Activated gamma-delta T cell treated with Interleukin-2 at 50 U/mL for 16 hours (primary cell): Measurements from ENCODE around the gene ROGDI.
A peak's percentile ranks its signal among the peaks of the same experiment; 100 is the strongest.
"Not testable (repeated sequence)": the region's sequence is repeated elsewhere in the genome, so short reads cannot be mapped to it uniquely, and the experiment has no call there.

Experiments
- DNase-seq: peaks from one replicate; pipeline ENCODE4 v3.0.0-alpha.2; 2020

The ROGDI gene

GRCh38 chr16:4790261-4790660 is 12.2 kb downstream of the ROGDI start:
- DNase-seq = no peak

GRCh38 chr16:4788910-4789309 is 13.5 kb downstream of the ROGDI start:
- no peak for DNase-seq

- DNase-seq = no peak
Observed at GRCh38 chr16:4788489-4788889, 13.9 kb downstream of the ROGDI start.

GRCh38 chr16:4787627-4788482 is 14.6 kb downstream of the ROGDI start, which contains the start of gene SEPTIN12:
SEPTIN12 (minus strand) TSS chr16:4788345; CDS start chr16:4787645, 700 bp downstream.
- DNase-seq = no peak

- DNase-seq = no peak
Observed at GRCh38 chr16:4787068-4787467, 15.4 kb downstream of the ROGDI start.

- DNase-seq = no peak
Observed at GRCh38 chr16:4785758-4786433, 16.5 kb downstream of the ROGDI start.

- not testable (repeated sequence) for DNase-seq
Observed at GRCh38 chr16:4784444-4784987, 17.9 kb downstream of the ROGDI start.

- no peak for DNase-seq
Observed at GRCh38 chr16:4783951-4784336, 18.5 kb downstream of the ROGDI start.

- no peak for DNase-seq
Observed at GRCh38 chr16:4783251-4783950, 19.0 kb downstream of the ROGDI start.

- DNase-seq = no peak
Observed at GRCh38 chr16:4780235-4780634, 22.2 kb downstream of the ROGDI start.

GRCh38 chr16:4778050-4778392 is 24.4 kb downstream of the ROGDI start:
- DNase-seq = no peak

GRCh38 chr16:4777339-4778049 is 24.9 kb downstream of the ROGDI start:
- DNase-seq = no peak

- no peak for DNase-seq
Observed at GRCh38 chr16:4776141-4776705, 26.2 kb downstream of the ROGDI start.

GRCh38 chr16:4775005-4775404 is 27.4 kb downstream of the ROGDI start:
- no peak for DNase-seq

- no peak for DNase-seq
Observed at GRCh38 chr16:4772351-4772750, 30.1 kb downstream of the ROGDI start.

- no peak for DNase-seq
Observed at GRCh38 chr16:4771646-4772045, 30.8 kb downstream of the ROGDI start.

GRCh38 chr16:4769306-4769638 is 33.2 kb downstream of the ROGDI start:
- DNase-seq = no peak

GRCh38 chr16:4768549-4769305 is 33.7 kb downstream of the ROGDI start:
- DNase-seq = peak; percentile 78

- DNase-seq = no peak
Observed at GRCh38 chr16:4767872-4768548, 34.4 kb downstream of the ROGDI start.

- DNase-seq = peak; percentile 97
Observed at GRCh38 chr16:4766875-4767628, 35.4 kb downstream of the ROGDI start, which contains the start of gene ZNF500. ZNF500 (minus strand) TSS chr16:4767162; CDS start chr16:4765978, 1,184 bp downstream.
